NB4 (cell line): Measurements from ENCODE around the gene ZDHHC22.

Experiments
- POLR2A ChIP-seq: IDR thresholded peaks from 2 replicates; pipeline ENCODE4 v1.6.1; 2011; ENCODE audit warnings: mild to moderate bottlenecking; ENCODE audit not compliant: insufficient read length; ENCODE audit errors: extremely low read depth
- TF ChIP-seq, protein P1 (sequence below): IDR thresholded peaks from one replicate; pipeline ENCODE4 v1.5.1; 2012; ENCODE audit warnings: low read depth, low read length
- TF ChIP-seq, protein P2 (sequence below): IDR thresholded peaks from 2 replicates; pipeline ENCODE4 v1.6.1; 2011; ENCODE audit warnings: low read depth, low read length

GRCh38 chr14:77178656-77179055 is 37.1 kb upstream of the ZDHHC22 start:
- TF ChIP-seq, protein P1, sequence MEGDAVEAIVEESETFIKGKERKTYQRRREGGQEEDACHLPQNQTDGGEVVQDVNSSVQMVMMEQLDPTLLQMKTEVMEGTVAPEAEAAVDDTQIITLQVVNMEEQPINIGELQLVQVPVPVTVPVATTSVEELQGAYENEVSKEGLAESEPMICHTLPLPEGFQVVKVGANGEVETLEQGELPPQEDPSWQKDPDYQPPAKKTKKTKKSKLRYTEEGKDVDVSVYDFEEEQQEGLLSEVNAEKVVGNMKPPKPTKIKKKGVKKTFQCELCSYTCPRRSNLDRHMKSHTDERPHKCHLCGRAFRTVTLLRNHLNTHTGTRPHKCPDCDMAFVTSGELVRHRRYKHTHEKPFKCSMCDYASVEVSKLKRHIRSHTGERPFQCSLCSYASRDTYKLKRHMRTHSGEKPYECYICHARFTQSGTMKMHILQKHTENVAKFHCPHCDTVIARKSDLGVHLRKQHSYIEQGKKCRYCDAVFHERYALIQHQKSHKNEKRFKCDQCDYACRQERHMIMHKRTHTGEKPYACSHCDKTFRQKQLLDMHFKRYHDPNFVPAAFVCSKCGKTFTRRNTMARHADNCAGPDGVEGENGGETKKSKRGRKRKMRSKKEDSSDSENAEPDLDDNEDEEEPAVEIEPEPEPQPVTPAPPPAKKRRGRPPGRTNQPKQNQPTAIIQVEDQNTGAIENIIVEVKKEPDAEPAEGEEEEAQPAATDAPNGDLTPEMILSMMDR: no peak
- TF ChIP-seq POLR2A: no peak
- TF ChIP-seq, protein P2, sequence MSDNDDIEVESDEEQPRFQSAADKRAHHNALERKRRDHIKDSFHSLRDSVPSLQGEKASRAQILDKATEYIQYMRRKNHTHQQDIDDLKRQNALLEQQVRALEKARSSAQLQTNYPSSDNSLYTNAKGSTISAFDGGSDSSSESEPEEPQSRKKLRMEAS: no peak
